Stimulated activated CD4-positive, alpha-beta T cell treated with anti-CD3 and anti-CD28 coated beads, TNF-alpha, amount 100 ng/mL, for 4 hours (primary cell): Measurements from ENCODE around the gene PLXDC1.

Experiments
- DNase-seq, 3 experiments: peaks; one replicate each; pipeline ENCODE4 v3.0.0-alpha.2; 2020; ENCODE audit warnings: low read depth in 3 of 3

PLXDC1 gene

GRCh38 chr17:39151150-39151942 lies at the start of gene PLXDC1:
Gene PLXDC1 (minus strand): TSS chr17:39151637. CDS start chr17:39151437, 200 bp downstream.
- no peak for DNase-seq

- no peak for DNase-seq
These were observed 49.6 kb upstream of the PLXDC1 start for GRCh38 chr17:39200957-39201510.

GRCh38 chr17:39200070-39200879 lies 48.8 kb upstream of the PLXDC1 start, which contains the start of gene RPL19:
Gene RPL19 (plus strand): TSS chr17:39200283. CDS start chr17:39200345, 62 bp downstream.
- peak; percentile 59 to 72 (median 71) for DNase-seq

- DNase-seq: peak; percentile 65 to 86 (median 76)
These were observed 48.3 kb upstream of the PLXDC1 start for GRCh38 chr17:39199820-39200069.

- no peak for DNase-seq
These were observed 46.7 kb upstream of the PLXDC1 start for GRCh38 chr17:39198186-39198566.

- DNase-seq: peak; percentile 48 to 53 (median 53)
These were observed 46.1 kb upstream of the PLXDC1 start, which contains the start of gene CACNB1 for GRCh38 chr17:39197380-39198185. Gene CACNB1 (minus strand): TSS chr17:39197669. CDS start chr17:39197495, 174 bp downstream.

GRCh38 chr17:39196808-39197291 lies 45.4 kb upstream of the PLXDC1 start:
- no peak for DNase-seq

- DNase-seq: no peak
These were observed 44.9 kb upstream of the PLXDC1 start for GRCh38 chr17:39196241-39196807.

GRCh38 chr17:39195568-39196160 lies 44.2 kb upstream of the PLXDC1 start:
- DNase-seq: no peak

- DNase-seq: no peak
These were observed 43.6 kb upstream of the PLXDC1 start for GRCh38 chr17:39194985-39195524.

GRCh38 chr17:39194089-39194984 lies 42.9 kb upstream of the PLXDC1 start:
- DNase-seq: no peak

GRCh38 chr17:39193346-39193745 lies 41.9 kb upstream of the PLXDC1 start:
- DNase-seq: no peak

- no peak for DNase-seq
These were observed 41.5 kb upstream of the PLXDC1 start for GRCh38 chr17:39192901-39193300.

- DNase-seq: no peak
These were observed 40.5 kb upstream of the PLXDC1 start for GRCh38 chr17:39191750-39192510.

- DNase-seq: no peak
These were observed 35.9 kb upstream of the PLXDC1 start for GRCh38 chr17:39187152-39187830.

- no peak for DNase-seq
These were observed 35.1 kb upstream of the PLXDC1 start for GRCh38 chr17:39186481-39187002.

- no peak for DNase-seq
These were observed 32.3 kb upstream of the PLXDC1 start for GRCh38 chr17:39183720-39184119.

GRCh38 chr17:39183045-39183444 lies 31.6 kb upstream of the PLXDC1 start:
- no peak for DNase-seq
